HepG2 (cell line): ENCODE data around the gene RPS14. TPM values are rescaled to one million over a fixed set of nuclear protein-coding genes. Genes with fewer than 3 reads are reported as not detected.

ENCODE experiments used
- ATF2 ChIP-seq: sonication (generic); formaldehyde crosslinking; IDR thresholded peaks from 2 replicates; pipeline ENCODE4 v1.4.0; 2020; ENCODE audit warnings: missing genetic modification reagents
- ATM ChIP-seq: fragments of 450-650 bp; IDR thresholded peaks from 2 replicates; pipeline ENCODE4 v1.7.1; 2017; ENCODE audit warnings: mild to moderate bottlenecking, borderline replicate concordance
- CTCF ChIP-seq: sonication (generic); formaldehyde crosslinking; IDR thresholded peaks from 2 replicates; pipeline ENCODE4 v1.5.0; 2020; ENCODE audit warnings: mild to moderate bottlenecking, missing genetic modification reagents, moderate library complexity
- FOXP4 ChIP-seq: sonication (generic); formaldehyde crosslinking; IDR thresholded peaks from 2 replicates; pipeline ENCODE4 v1.4.0; 2020; ENCODE audit warnings: missing genetic modification reagents
- HMGXB3 ChIP-seq: sonication (generic); formaldehyde crosslinking; IDR thresholded peaks from 2 replicates; pipeline ENCODE4 v1.4.0; 2020; ENCODE audit warnings: missing genetic modification reagents, borderline replicate concordance
- MED13 ChIP-seq: sonication (generic); formaldehyde crosslinking; IDR thresholded peaks from 2 replicates; pipeline ENCODE4 v1.5.0; 2020; ENCODE audit warnings: missing genetic modification reagents
- MEIS2 ChIP-seq: sonication (generic); formaldehyde crosslinking; IDR thresholded peaks from 2 replicates; pipeline ENCODE4 v1.9.0; 2021; ENCODE audit warnings: mild to moderate bottlenecking, missing genetic modification reagents
- REPIN1 ChIP-seq: sonication (generic); formaldehyde crosslinking; IDR thresholded peaks from 2 replicates; pipeline ENCODE4 v1.8.0; 2022; ENCODE audit warnings: missing genetic modification reagents, low read depth, mild to moderate bottlenecking, borderline replicate concordance
- SOX5 ChIP-seq: IDR thresholded peaks from 2 replicates; pipeline ENCODE4 v1.6.1; 2016; ENCODE audit warnings: borderline replicate concordance
- STAG1 ChIP-seq: sonication (generic); formaldehyde crosslinking; IDR thresholded peaks from 2 replicates; pipeline ENCODE4 v1.4.0; 2020; ENCODE audit warnings: missing genetic modification reagents
- ZBTB7A ChIP-seq: sonication (generic); formaldehyde crosslinking; IDR thresholded peaks from 2 replicates; pipeline ENCODE4 v1.8.0; 2022; ENCODE audit warnings: mild to moderate bottlenecking, missing genetic modification reagents
- ZGPAT ChIP-seq: IDR thresholded peaks from 2 replicates; pipeline ENCODE4 v1.6.1; 2016; ENCODE audit warnings: mild to moderate bottlenecking
- ZNF616 ChIP-seq: sonication (generic); formaldehyde crosslinking; IDR thresholded peaks from 2 replicates; pipeline ENCODE4 v1.5.0; 2020; ENCODE audit warnings: low read depth, mild to moderate bottlenecking, missing genetic modification reagents
- ZNF720 ChIP-seq: sonication (generic); formaldehyde crosslinking; IDR thresholded peaks from 2 replicates; pipeline ENCODE4 v1.4.0; 2020; ENCODE audit warnings: missing genetic modification reagents
- ZNF841 ChIP-seq: sonication (generic); formaldehyde crosslinking; IDR thresholded peaks from 2 replicates; pipeline ENCODE4 v1.8.1; 2023; ENCODE audit warnings: missing genetic modification reagents, borderline replicate concordance
- polyA plus RNA-seq, 8 experiments: library from polyadenylated mRNA; depleted of rRNA in 3 of 8; stranded (reverse) in 7 of 8; unstranded in 1 of 8; fragments of >200 nt; fragmentation: Illumina TruSeq in 4 of 8; extraction: Trizol in 4 of 8; gene quantifications; 2 replicates each; pipeline versions ENCODE4 v1.2.1 to v1.2.3, GENCODE V29; 2011 to 2016; ENCODE audit warnings: low read depth in 4 of 8, missing spikeins in 1 of 8, mixed read lengths in 1 of 8; ENCODE audit not compliant: insufficient read depth in 1 of 8
- total RNA-seq, 5 experiments: library from RNA; depleted of rRNA; stranded (reverse); fragments of >200 nt; fragmentation: Illumina TruSeq; extraction: Trizol; gene quantifications; 2 replicates each; pipeline ENCODE4 v1.2.3, GENCODE V29; 2016; ENCODE audit warnings: low read depth in 1 of 5

The RPS14 gene
- total and polyA plus RNA-seq, 2 of the 13 experiments (the other 11 are each of a cell fraction or from before 2014, with no cell fraction given), result 2,116 to 3,295 TPM

- peak; percentile 31; the same call in 1 of the 2 replicates for TF ChIP-seq HMGXB3
- TF ChIP-seq CTCF, result peak; percentile 22
- TF ChIP-seq MEIS2 (CRISPR knock-in tag), result peak; percentile 52; the same call in 1 of the 2 replicates
- 0 out of 2 replicates have a peak, but pooled peaks have one; percentile 61 for TF ChIP-seq ZBTB7A (CRISPR knock-in tag)
- TF ChIP-seq ZGPAT (CRISPR knock-in tag), result 0 out of 2 replicates have a peak, but pooled peaks have one; percentile 9
- 0 out of 2 replicates have a peak, but pooled peaks have one; percentile 31 for TF ChIP-seq REPIN1
- no peak for TF ChIP-seq ZNF720 (CRISPR knock-in tag)
- no peak for TF ChIP-seq SOX5
- TF ChIP-seq STAG1, result 0 out of 2 replicates have a peak, but pooled peaks have one; percentile 1
- TF ChIP-seq ATM, result no peak
- 0 out of 2 replicates have a peak, but pooled peaks have one; percentile 58 for TF ChIP-seq ZNF841 (CRISPR knock-in tag)
- TF ChIP-seq FOXP4, result 0 out of 2 replicates have a peak, but pooled peaks have one; percentile 13
- TF ChIP-seq ZNF616 (CRISPR knock-in tag), result no peak
- peak; percentile 29; the same call in 1 of the 2 replicates for TF ChIP-seq MED13
- TF ChIP-seq ATF2 (CRISPR knock-in tag), result peak; percentile 28; the same call in 1 of the 2 replicates
These were observed 37.1 kb upstream of the RPS14 start (continued) for GRCh38 chr5:150486402-150487198.
